Esophagus squamous epithelium (tissue), 5 donors: ENCODE measurements around the gene TERT. TPM values are rescaled to one million over a fixed set of nuclear protein-coding genes. Genes with fewer than 3 reads are reported as not detected.

ENCODE experiments used
- DNase-seq: peaks from one replicate; lab custom pipeline; 2025; lab: John Stamatoyannopoulos, UW
- H3K27ac ChIP-seq, 4 donors: fragments of 200-600 bp; sonication (generic); one replicate each; pipeline ENCODE4 v1.5.1; 2016 to 2019; ENCODE audit warnings: mild to moderate bottlenecking in 1 of 4
- H3K27me3 ChIP-seq, 4 donors: fragments of 200-600 bp; sonication (generic); 1 replicate in 3 of 4; 2 replicates in 1 of 4; pipeline versions ENCODE4 v1.5.1 to v1.6.0; 2017 to 2021; ENCODE audit warnings: antibody characterized with exemption in 1 of 4
- H3K36me3 ChIP-seq, 3 donors: fragments of 200-600 bp; sonication (generic); one replicate each; pipeline ENCODE4 v1.5.1; 2016 to 2019
- H3K4me1 ChIP-seq, 3 donors: fragments of 200-600 bp; sonication (generic); one replicate each; pipeline ENCODE4 v1.5.1; 2017 to 2019
- H3K4me3 ChIP-seq, 4 donors: fragments of 200-600 bp; sonication (generic); 1 replicate in 3 of 4; 2 replicates in 1 of 4; pipeline ENCODE4 v1.5.1; 2016 to 2019; ENCODE audit warnings: mild to moderate bottlenecking in 2 of 4, moderate library complexity in 1 of 4
- H3K9me3 ChIP-seq, 3 donors: fragments of 200-600 bp; sonication (generic); one replicate each; pipeline ENCODE4 v1.5.1; 2016 to 2019
- POLR2A ChIP-seq, 4 donors: fragments of 450-650 bp; IDR thresholded peaks; one replicate each; pipeline ENCODE4 v1.6.1; 2017; ENCODE audit warnings: antibody characterized with exemption in 4 of 4, mild to moderate bottlenecking in 4 of 4, moderate library complexity in 3 of 4
- WGBS, 2 donors: methylation state at CpG; one replicate each; pipeline ENCODE4 v1.1.5; 2018; 5-methylcytosine and 5-hydroxymethylcytosine counted together
- intact Hi-C: fragments of 100-400 bp; cut with DNase I; formaldehyde crosslinking; loops from one replicate; pipeline ENCODE4 v1.15.0; 2022
- total RNA-seq, 4 donors: library from RNA; depleted of rRNA; stranded (reverse); fragments of >200 nt; gene quantifications; one replicate each; pipeline ENCODE4 v1.1.0, GENCODE V29; 2016
- TF ChIP-seq, protein P1 (sequence below), 6 experiments: fragments of 450-650 bp in 4 of 6; fragments of 200-600 bp in 2 of 6; sonication (generic) in 2 of 6; IDR thresholded peaks; one replicate each; pipeline ENCODE4 v1.5.1; 2016 to 2019; ENCODE audit warnings: antibody characterized with exemption in 6 of 6, mild to moderate bottlenecking in 4 of 6, moderate library complexity in 4 of 6
- donor health status: DM: yes; HTN: yes; CAD: no.

Gene TERT
- total RNA-seq, 4 donors from 2014 or later: 0.19 to 9.5 (median 0.31) TPM; not detected in 1

DNA sequence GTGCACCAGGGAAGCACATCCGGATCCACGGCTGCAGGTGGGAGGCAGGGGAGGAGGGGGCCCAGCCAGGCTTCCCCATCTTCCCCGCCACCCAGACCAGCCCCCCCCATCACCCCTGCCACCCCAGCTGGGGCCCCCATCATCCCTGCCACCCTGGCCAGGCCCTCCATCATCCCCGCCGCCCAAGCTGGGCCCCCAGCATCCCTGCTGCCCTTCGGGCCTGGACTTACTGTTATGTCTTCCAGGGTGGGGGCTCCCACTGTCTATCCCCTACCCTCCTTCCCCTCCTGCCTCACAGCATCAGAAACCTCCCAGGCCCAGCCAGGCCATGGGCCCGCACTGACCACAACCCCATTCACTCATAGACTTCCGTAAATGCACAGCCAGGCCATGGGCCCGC is 42.2 kb downstream of the TERT start:
- TF ChIP-seq, protein P1, sequence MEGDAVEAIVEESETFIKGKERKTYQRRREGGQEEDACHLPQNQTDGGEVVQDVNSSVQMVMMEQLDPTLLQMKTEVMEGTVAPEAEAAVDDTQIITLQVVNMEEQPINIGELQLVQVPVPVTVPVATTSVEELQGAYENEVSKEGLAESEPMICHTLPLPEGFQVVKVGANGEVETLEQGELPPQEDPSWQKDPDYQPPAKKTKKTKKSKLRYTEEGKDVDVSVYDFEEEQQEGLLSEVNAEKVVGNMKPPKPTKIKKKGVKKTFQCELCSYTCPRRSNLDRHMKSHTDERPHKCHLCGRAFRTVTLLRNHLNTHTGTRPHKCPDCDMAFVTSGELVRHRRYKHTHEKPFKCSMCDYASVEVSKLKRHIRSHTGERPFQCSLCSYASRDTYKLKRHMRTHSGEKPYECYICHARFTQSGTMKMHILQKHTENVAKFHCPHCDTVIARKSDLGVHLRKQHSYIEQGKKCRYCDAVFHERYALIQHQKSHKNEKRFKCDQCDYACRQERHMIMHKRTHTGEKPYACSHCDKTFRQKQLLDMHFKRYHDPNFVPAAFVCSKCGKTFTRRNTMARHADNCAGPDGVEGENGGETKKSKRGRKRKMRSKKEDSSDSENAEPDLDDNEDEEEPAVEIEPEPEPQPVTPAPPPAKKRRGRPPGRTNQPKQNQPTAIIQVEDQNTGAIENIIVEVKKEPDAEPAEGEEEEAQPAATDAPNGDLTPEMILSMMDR (IDR thresholded peaks at IDR 0.05): no peak
- no peak for TF ChIP-seq POLR2A (IDR thresholded peaks at IDR 0.05)

DNA sequence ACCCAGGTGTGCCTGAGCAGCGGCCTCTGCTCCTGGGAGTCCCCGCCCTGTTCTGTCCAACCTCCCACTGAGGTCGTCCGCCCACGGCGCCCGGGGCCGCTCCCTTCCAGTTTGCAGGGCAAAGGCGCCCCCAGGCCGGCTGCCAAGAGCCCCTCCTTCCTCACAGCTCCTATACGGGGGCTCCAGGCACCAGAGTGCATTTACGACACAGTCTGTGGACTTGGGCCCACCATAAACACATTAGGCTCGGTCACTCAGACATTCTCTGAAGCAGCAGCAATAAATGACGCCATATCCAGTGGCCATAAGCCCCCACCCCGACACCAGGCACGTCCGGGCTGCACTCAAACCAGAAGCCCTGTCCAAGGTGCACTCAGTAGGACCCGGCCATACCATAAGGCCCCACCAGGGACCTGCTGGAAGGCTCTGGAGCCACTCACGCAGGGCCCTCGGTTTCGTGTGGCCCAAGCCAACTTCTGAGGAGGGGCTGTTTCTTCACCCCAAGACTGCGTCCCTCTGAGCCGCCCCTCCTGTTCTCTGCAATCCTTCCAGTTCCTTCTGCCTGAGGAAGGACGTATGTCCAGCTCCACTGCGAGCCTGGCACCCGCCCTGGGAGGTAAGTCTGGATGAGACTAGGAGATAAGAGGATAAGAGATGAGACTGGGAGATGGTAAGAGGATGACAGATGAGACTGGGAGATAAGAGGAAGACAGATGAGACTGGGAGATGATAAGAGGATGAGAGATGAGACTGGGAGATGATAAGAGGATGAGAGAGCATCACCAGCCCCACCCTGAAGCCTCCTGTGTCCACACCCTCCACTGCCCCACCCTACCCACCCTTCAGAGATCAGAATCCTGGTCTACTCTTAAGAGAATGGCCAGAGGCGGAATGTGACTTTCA is 42.9 kb downstream of the TERT start:
- no peak overlapping the region for H3K27ac ChIP-seq
- H3K9me3 ChIP-seq: no peaks in the 10 kb centered on the region
- H3K4me1 ChIP-seq: no peaks in the 10 kb centered on the region
- DNase-seq: no peak
- peaks cover 0 to 37% (median 0%) of the 10 kb centered on the region in 4 donors for H3K27me3 ChIP-seq
- WGBS, 2 donors: 45 to 77% methylated on average over 7 to 15 of the region's 27 CpGs
- intact Hi-C loops: no loop called here
- no peak overlapping the region for H3K4me3 ChIP-seq
- H3K36me3 ChIP-seq: no peaks in the 10 kb centered on the region
- TF ChIP-seq POLR2A (IDR thresholded peaks at IDR 0.05): no peak
- TF ChIP-seq, protein P1 (IDR thresholded peaks at IDR 0.05): no peak

More for the DNA sequence above, 42.2 kb downstream of the TERT start:
- Histone ChIP-seq H3K4me3 (no peak overlapping the region), H3K27me3 (peaks cover 0 to 30% (median 0%) of the 10 kb centered on the region in 4 donors), H3K36me3 (no peaks in the 10 kb centered on the region), H3K27ac (no peak overlapping the region), H3K9me3 (no peaks in the 10 kb centered on the region), H3K4me1 (no peaks in the 10 kb centered on the region)
- no peak for DNase-seq
- intact Hi-C loops: no loop called here
- WGBS, 2 donors: 87 to 90% methylated on average over 7 to 8 of the region's 9 CpGs

DNA sequence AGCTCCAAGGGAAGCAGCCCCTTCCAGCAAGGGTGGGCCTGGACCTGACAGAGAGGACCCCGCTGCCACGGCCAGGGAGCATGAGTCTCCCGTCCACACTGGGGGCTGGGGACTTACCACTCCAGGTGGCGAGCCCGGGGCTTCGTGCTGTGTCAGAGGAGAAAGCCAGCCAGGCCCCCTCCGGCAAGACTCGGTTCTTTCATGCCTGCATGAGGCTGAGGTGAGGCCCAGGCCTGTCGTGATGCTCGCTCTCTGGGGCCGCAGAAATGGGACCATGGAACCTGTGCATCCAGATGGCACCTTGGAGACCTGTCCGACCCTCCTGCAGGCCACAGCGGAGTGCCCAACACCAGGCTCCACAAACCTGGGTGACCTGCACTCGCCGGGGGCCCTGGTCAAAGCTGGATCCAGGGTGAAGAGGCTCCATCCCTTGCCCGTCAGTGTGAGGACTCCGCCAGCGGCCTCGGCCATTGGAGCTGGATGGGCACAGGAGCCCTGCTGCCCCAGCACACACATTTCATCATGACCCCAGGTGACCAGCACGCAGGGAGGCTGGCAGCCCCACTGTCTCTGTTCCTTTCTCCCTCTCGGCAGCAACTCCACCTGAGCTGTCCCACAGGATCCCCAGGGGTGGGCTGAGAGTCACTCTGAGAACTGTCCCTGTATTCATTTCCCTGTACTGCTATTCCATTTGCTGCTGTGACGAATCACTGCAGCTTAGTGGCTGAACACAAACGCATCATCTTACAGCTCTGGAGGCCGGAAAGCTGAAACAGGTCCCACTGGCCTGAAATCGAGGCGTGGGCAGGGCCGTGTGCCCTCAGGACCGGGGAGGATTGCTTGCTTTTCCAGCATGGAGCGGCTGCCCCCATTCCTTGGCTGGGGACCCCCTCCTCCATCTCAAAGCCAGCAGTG is 45.2 kb downstream of the TERT start:
- intact Hi-C loops: no loop called here
- no peak for TF ChIP-seq POLR2A (IDR thresholded peaks at IDR 0.05)
- TF ChIP-seq, protein P1 (IDR thresholded peaks at IDR 0.05): no peak

DNA sequence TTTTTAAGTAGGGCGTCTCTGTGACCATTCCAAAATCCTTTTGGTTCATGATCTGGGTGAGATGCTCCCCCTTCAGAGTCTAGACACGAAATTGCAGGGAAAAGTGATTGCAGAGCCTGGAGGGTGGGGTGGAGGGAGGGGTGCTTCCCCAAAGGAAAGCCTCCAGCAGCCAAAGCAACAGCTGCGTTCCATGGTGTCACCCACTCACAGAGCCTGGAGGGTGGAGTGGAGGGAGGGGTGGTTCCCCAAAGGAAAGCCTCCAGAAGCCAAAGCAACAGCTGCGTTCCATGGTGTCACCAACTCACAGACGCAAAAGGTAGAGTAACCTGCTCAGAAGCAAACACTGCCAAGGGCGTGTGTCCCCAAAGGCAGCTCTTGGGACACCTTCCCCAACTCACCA is 47.1 kb downstream of the TERT start:
- Histone ChIP-seq H3K27me3 (peaks cover 0 to 78% (median 6%) of the 10 kb centered on the region in 4 donors), H3K4me3 (no peak overlapping the region), H3K36me3 (no peaks in the 10 kb centered on the region), H3K4me1 (no peaks in the 10 kb centered on the region), H3K27ac (no peak overlapping the region), H3K9me3 (no peaks in the 10 kb centered on the region)
- TF ChIP-seq, protein P1 (IDR thresholded peaks at IDR 0.05): no peak
- DNase-seq: no peak
- 59 to 83% methylated on average over 2 of the region's 6 CpGs for WGBS, 2 donors
- intact Hi-C loops: no loop called here

More for the DNA sequence above, 45.2 kb downstream of the TERT start:
- Histone ChIP-seq H3K4me3 (no peak overlapping the region), H3K9me3 (no peaks in the 10 kb centered on the region), H3K27me3 (peaks cover 0 to 60% (median 6%) of the 10 kb centered on the region in 4 donors), H3K27ac (no peak overlapping the region), H3K36me3 (no peaks in the 10 kb centered on the region), H3K4me1 (no peaks in the 10 kb centered on the region)
- no peak for DNase-seq
- WGBS, 2 donors: 53 to 78% methylated on average over 8 to 11 of the region's 29 CpGs
